ENCODE data around the gene TMEM204.

DNA sequence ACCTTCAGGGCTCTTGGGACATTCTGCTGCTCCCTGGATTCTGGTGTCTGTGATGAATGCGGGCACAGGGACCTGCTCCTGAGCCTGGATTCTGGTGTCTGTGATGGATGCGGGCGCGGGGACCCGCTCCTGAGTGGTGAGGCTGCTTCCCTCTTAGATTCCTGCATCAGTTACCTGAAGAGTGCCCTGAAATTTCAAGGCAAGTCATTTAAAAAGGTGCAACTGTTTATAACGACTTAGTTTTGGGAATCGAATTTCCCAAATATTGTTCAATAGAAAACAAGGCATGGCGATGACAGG is 7.0 kb downstream of the TMEM204 start:
- TF ChIP-seq, protein P1, sequence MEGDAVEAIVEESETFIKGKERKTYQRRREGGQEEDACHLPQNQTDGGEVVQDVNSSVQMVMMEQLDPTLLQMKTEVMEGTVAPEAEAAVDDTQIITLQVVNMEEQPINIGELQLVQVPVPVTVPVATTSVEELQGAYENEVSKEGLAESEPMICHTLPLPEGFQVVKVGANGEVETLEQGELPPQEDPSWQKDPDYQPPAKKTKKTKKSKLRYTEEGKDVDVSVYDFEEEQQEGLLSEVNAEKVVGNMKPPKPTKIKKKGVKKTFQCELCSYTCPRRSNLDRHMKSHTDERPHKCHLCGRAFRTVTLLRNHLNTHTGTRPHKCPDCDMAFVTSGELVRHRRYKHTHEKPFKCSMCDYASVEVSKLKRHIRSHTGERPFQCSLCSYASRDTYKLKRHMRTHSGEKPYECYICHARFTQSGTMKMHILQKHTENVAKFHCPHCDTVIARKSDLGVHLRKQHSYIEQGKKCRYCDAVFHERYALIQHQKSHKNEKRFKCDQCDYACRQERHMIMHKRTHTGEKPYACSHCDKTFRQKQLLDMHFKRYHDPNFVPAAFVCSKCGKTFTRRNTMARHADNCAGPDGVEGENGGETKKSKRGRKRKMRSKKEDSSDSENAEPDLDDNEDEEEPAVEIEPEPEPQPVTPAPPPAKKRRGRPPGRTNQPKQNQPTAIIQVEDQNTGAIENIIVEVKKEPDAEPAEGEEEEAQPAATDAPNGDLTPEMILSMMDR (IDR thresholded peaks at IDR 0.05) = no peak
- no peak for TF ChIP-seq POLR2A (IDR thresholded peaks at IDR 0.05)

Data from esophagus squamous epithelium (tissue), 4 donors.